ENCODE data around the gene SPRYD3. TPM values are rescaled to one million over a fixed set of nuclear protein-coding genes. Genes with fewer than 3 reads are reported as not detected.
A peak's percentile ranks its signal among the peaks of the same experiment; 100 is the strongest.

The SPRYD3 gene
- total RNA-seq, 1 experiment from 2014 or later = 8.2 TPM

GRCh38 chr12:53060721-53061276, 18.4 kb downstream of the SPRYD3 start:
- BruUV-seq (replicated peaks) = no TSS peak
- Histone ChIP-seq H3K27me3 (replicated peaks; ENCODE audit: control insufficient read depth, insufficient read depth, low read length) (no peaks in the 10 kb centered on the region), H3K9me3 (no peaks in the 10 kb centered on the region), H3K36me3 (ENCODE audit: control insufficient read depth, insufficient read depth, low read length) (peaks cover 2% of the 10 kb centered on the region; the same call in 1 of the 2 replicates), H3K4me1 (no peaks in the 10 kb centered on the region), H3K4me3 (ENCODE audit: low read depth, low read length) (no peak overlapping the region)
- no peaks in the 10 kb centered on the region for H3K4me1 Mint-ChIP-seq (ENCODE audit: low read depth, unreplicated experiment)
- TF ChIP-seq CTCF (IDR thresholded peaks at IDR 0.05; ENCODE audit: insufficient read depth in 1 of 2, low read depth in 1 of 2, low read length in 1 of 2, severe bottlenecking in 1 of 2, unreplicated experiment in 1 of 2) = no peak
- H3K4me3 Mint-ChIP-seq (ENCODE audit: unreplicated experiment) = no peak overlapping the region
- ChIA-PET POLR2A (no interaction called here), CTCF (no interaction called here)
- DNase-seq = peak in 1 of 2 experiments; percentile 25
- H3K27ac Mint-ChIP-seq (ENCODE audit: unreplicated experiment) = no peak overlapping the region
- intact Hi-C loops (cut with micrococcal nuclease; ENCODE audit: unreplicated experiment) = no loop called here
- H3K27me3 Mint-ChIP-seq (ENCODE audit: insufficient read depth, unreplicated experiment) = no peaks in the 10 kb centered on the region
- no peaks in the 10 kb centered on the region for H3K9me3 Mint-ChIP-seq (ENCODE audit: unreplicated experiment)
- peaks cover 9% of the 10 kb centered on the region for H3K36me3 Mint-ChIP-seq (ENCODE audit: insufficient read depth, unreplicated experiment)

- no peak overlapping the region for H3K4me3 ChIP-seq (ENCODE audit: low read depth, low read length)
- POLR2A ChIA-PET = interaction anchor here (0.6 kb wide), 1 partner anchor 171 kb away, joined by 3 read pairs; no protein-coding TSS in a partner anchor
- DNase-seq = no peak
- Mint-ChIP-seq H3K4me3 (ENCODE audit: unreplicated experiment) (no peak overlapping the region), H3K27ac (ENCODE audit: unreplicated experiment) (no peak overlapping the region), H3K4me1 (ENCODE audit: low read depth, unreplicated experiment) (no peaks in the 10 kb centered on the region), H3K27me3 (ENCODE audit: insufficient read depth, unreplicated experiment) (no peaks in the 10 kb centered on the region), H3K9me3 (ENCODE audit: unreplicated experiment) (no peaks in the 10 kb centered on the region), H3K36me3 (ENCODE audit: insufficient read depth, unreplicated experiment) (peaks cover 14% of the 10 kb centered on the region)
- H3K36me3 ChIP-seq (ENCODE audit: control insufficient read depth, insufficient read depth, low read length) = no peaks in the 10 kb centered on the region
- no peak for TF ChIP-seq CTCF (IDR thresholded peaks at IDR 0.05; ENCODE audit: insufficient read depth in 1 of 2, low read depth in 1 of 2, low read length in 1 of 2, severe bottlenecking in 1 of 2, unreplicated experiment in 1 of 2)
- intact Hi-C loops (cut with micrococcal nuclease; ENCODE audit: unreplicated experiment) = no loop called here
- H3K4me1 ChIP-seq = no peaks in the 10 kb centered on the region
- no peaks in the 10 kb centered on the region for H3K9me3 ChIP-seq
- CTCF ChIA-PET = interaction anchor here (1.1 kb wide), 1 partner anchor 12 kb away, joined by 3 read pairs; no protein-coding TSS in a partner anchor
- BruUV-seq (replicated peaks) = no TSS peak
- H3K27me3 ChIP-seq (replicated peaks; ENCODE audit: control insufficient read depth, insufficient read depth, low read length) = no peaks in the 10 kb centered on the region
Observed at GRCh38 chr12:53060064-53060720, 19.0 kb downstream of the SPRYD3 start.

- CTCF ChIA-PET = interaction anchor here (0.6 to 1.1 kb wide), 2 partner anchors 11 to 19 kb away, joined by 3 to 4 read pairs; no protein-coding TSS in a partner anchor
- no TSS peak for BruUV-seq (replicated peaks)
Observed at GRCh38 chr12:53059434-53060063, 19.6 kb downstream of the SPRYD3 start.

More at GRCh38 chr12:53059434-53060063, 19.6 kb downstream of the SPRYD3 start:
- H3K27me3 Mint-ChIP-seq (ENCODE audit: insufficient read depth, unreplicated experiment) = no peaks in the 10 kb centered on the region
- H3K4me1 Mint-ChIP-seq (ENCODE audit: low read depth, unreplicated experiment) = no peaks in the 10 kb centered on the region
- no peak overlapping the region for H3K4me3 Mint-ChIP-seq (ENCODE audit: unreplicated experiment)
- Histone ChIP-seq H3K27me3 (replicated peaks; ENCODE audit: control insufficient read depth, insufficient read depth, low read length) (no peaks in the 10 kb centered on the region), H3K4me1 (0 out of 2 replicates have a peak, but pooled peaks cover 4% of the 10 kb centered on the region), H3K9me3 (no peaks in the 10 kb centered on the region), H3K36me3 (ENCODE audit: control insufficient read depth, insufficient read depth, low read length) (no peaks in the 10 kb centered on the region), H3K4me3 (ENCODE audit: low read depth, low read length) (no peak overlapping the region)
- POLR2A ChIA-PET = interaction anchor here (0.6 kb wide), 1 partner anchor 172 kb away, joined by 3 read pairs; no protein-coding TSS in a partner anchor
- no peak for TF ChIP-seq CTCF (IDR thresholded peaks at IDR 0.05; ENCODE audit: insufficient read depth in 1 of 2, low read depth in 1 of 2, low read length in 1 of 2, severe bottlenecking in 1 of 2, unreplicated experiment in 1 of 2)
- H3K36me3 Mint-ChIP-seq (ENCODE audit: insufficient read depth, unreplicated experiment) = peaks cover 16% of the 10 kb centered on the region
- no peak overlapping the region for H3K27ac Mint-ChIP-seq (ENCODE audit: unreplicated experiment)
- no peaks in the 10 kb centered on the region for H3K9me3 Mint-ChIP-seq (ENCODE audit: unreplicated experiment)
- intact Hi-C loops (cut with micrococcal nuclease; ENCODE audit: unreplicated experiment) = no loop called here
- DNase-seq = no peak

All from Caco-2 (cell line).